Measurements from ENCODE around the gene SCAI. TPM values are rescaled to one million over a fixed set of nuclear protein-coding genes. Genes with fewer than 3 reads are reported as not detected.

Gene SCAI
- total and polyA plus RNA-seq, 2 of the 4 experiments (the other 2 are of a cell fraction) = 3.6 to 14.5 TPM

DNA sequence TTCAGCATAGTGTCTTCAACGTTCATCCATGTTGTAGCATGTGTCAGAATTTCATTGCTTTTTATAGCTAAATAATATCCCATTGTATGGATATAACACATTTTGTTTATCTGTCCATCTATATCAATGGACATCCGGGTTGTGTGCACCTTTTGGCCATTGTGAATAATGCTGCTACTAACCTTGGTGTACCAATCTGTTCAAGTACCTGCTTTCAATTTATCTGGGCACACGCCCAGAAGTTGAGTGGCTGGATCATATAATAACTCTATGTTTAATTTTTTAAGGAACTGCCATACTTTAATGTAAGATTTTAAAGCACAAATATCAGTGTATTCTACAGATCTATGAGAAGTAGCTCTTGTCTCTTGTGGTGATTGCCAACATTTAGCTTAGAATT, 43.5 kb downstream of the SCAI start:
- H4K5ac ChIP-seq (ENCODE audit: low read depth, low read length) = no peak overlapping the region
- no peak overlapping the region for H2BK5ac ChIP-seq (ENCODE audit: low read depth, low read length, poor library complexity, severe bottlenecking)
- no peak overlapping the region for H3K9ac ChIP-seq (ENCODE audit: low read depth, low read length)
- H3K27me3 ChIP-seq (ENCODE audit: control insufficient read depth, insufficient read depth, low read length) = no peaks in the 10 kb centered on the region
- no peak overlapping the region for H4K91ac ChIP-seq (ENCODE audit: insufficient read depth, low read depth, low read length)
- no peak for DNase-seq
- H4K20me1 ChIP-seq (ENCODE audit: insufficient read depth, low read length) = peaks cover 11% of the 10 kb centered on the region; the same call in 1 of the 2 replicates
- dilution Hi-C loops (cut with HindIII; ENCODE audit: low sequenced_read_pairs, unreplicated experiment) (no loop called here), intact Hi-C loops (cut with micrococcal nuclease) (no loop called here), in situ Hi-C loops (cut with MboI; ENCODE audit: low sequenced_read_pairs) (no loop called here)
- H3K4me2 ChIP-seq (ENCODE audit: low read depth, low read length) = no peak overlapping the region
- H3K79me1 ChIP-seq (ENCODE audit: low read depth in 1 of 2, low read length in 2 of 2) = peaks cover 20 to 34% of the 10 kb centered on the region in 2 experiments; a peak in 3 of 4 replicates
- peaks cover 10% of the 10 kb centered on the region for H3K4me1 ChIP-seq (ENCODE audit: control insufficient read depth, insufficient read depth, low read length)
- H2AK5ac ChIP-seq (ENCODE audit: low read depth, low read length) = no peak overlapping the region
- H3K23ac ChIP-seq (ENCODE audit: low read depth, low read length) = no peak overlapping the region
- no peak overlapping the region for H2BK15ac ChIP-seq (ENCODE audit: low read depth, low read length)
- BruUV-seq (replicated peaks) = no TSS peak
- H3K14ac ChIP-seq (replicated peaks; ENCODE audit: low read depth, low read length) = no peak overlapping the region
- POLR2A ChIA-PET (ENCODE audit: unreplicated experiment) = no interaction called here
- no peaks in the 10 kb centered on the region for H3K9me3 ChIP-seq (ENCODE audit: control insufficient read depth, insufficient read depth, low read length)
- TF ChIP-seq FOS (IDR thresholded peaks at IDR 0.05; ENCODE audit: low read depth, low read length) (no peak), ELK1 (IDR thresholded peaks at IDR 0.05; ENCODE audit: borderline replicate concordance, low read depth, low read length) (no peak), CEBPB (IDR thresholded peaks at IDR 0.05; ENCODE audit: low read depth, low read length) (no peak), SMC3 (IDR thresholded peaks at IDR 0.05; ENCODE audit: low read depth, low read length) (no peak), RAD21 (IDR thresholded peaks at IDR 0.05; ENCODE audit: low read length) (no peak), MAZ (IDR thresholded peaks at IDR 0.05; ENCODE audit: borderline replicate concordance, low read depth, low read length) (no peak), BHLHE40 (IDR thresholded peaks at IDR 0.05; ENCODE audit: low read depth, low read length) (no peak), RFX5 (IDR thresholded peaks at IDR 0.05; ENCODE audit: low read depth, low read length) (no peak), MAFK (IDR thresholded peaks at IDR 0.05; ENCODE audit: low read depth, low read length) (no peak), NFE2L2 (IDR thresholded peaks at IDR 0.05; ENCODE audit: low read depth, low read length) (no peak), MXI1 (IDR thresholded peaks at IDR 0.05; ENCODE audit: borderline replicate concordance, low read depth, low read length) (no peak), CHD1 (IDR thresholded peaks at IDR 0.05; ENCODE audit: low read depth, low read length) (no peak)
- no peak overlapping the region for H2AK9ac ChIP-seq (replicated peaks; ENCODE audit: low read depth, low read length, poor library complexity)
- peaks cover 5% of the 10 kb centered on the region; the same call in 1 of the 2 replicates for H3K9me1 ChIP-seq (ENCODE audit: insufficient read depth, low read length)
- no peak overlapping the region for H3K56ac ChIP-seq (ENCODE audit: extremely low read depth, insufficient read depth, low read length)
- H2AFZ ChIP-seq (replicated peaks; ENCODE audit: low read length, poor library complexity) = no peak overlapping the region
- H2BK20ac ChIP-seq (ENCODE audit: low read depth, low read length) = no peak overlapping the region
- WGBS, 2 experiments (ENCODE audit: extremely low coverage in 2 of 2, insufficient read length in 1 of 2) = no CpG with 5 or more reads among the region's 3 CpGs
- no peak overlapping the region for H4K8ac ChIP-seq (ENCODE audit: low read depth in 2 of 2, low read length in 2 of 2)
- no peak overlapping the region for H3K18ac ChIP-seq (ENCODE audit: low read depth, low read length)
- H3K4me3 ChIP-seq (ENCODE audit: insufficient read depth, low read depth, low read length) = no peak overlapping the region
- H3K36me3 ChIP-seq (ENCODE audit: control insufficient read depth, insufficient read depth, low read length) = peaks cover 2% of the 10 kb centered on the region; the same call in 1 of the 2 replicates
- no peak overlapping the region for H3K27ac ChIP-seq (ENCODE audit: insufficient read depth, low read length)
- ATAC-seq (ENCODE audit: low read depth) = no peak
- H2BK120ac ChIP-seq (ENCODE audit: low read depth, low read length) = no peak overlapping the region
- CTCF ChIA-PET = no interaction called here
- no peak overlapping the region for H3K4ac ChIP-seq (ENCODE audit: low read depth, low read length)
